Measurements from ENCODE around the gene AP2M1.
"Not testable (repeated sequence)": the region's sequence is repeated elsewhere in the genome, so short reads cannot be mapped to it uniquely, and the experiment has no call there.

AP2M1 gene

GRCh38 chr3:184157206-184157605 lies 17.4 kb upstream of the AP2M1 start:
- no peak for DNase-seq (ENCODE audit: low spot score)

DNA sequence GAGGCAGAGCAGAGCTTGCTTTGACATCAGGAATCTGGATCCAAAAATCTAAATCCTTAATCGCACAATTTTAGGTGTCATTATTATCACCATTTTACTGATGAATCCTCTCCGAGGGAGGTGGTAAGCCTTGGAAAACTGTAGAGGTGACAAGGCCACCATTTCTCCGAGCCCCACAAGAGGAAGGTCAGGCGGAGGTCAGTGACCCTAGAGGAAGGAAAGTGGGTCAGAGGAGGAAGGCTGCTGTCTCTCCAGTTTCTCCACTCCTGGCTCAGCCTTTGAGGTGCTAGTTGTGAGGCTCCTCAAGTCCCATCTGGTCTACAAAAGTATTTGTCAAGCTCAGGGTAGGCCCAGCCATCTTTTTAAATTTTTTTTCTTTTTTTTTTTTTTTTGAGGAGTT lies 16.3 kb upstream of the AP2M1 start:
- DNase-seq (ENCODE audit: low spot score), result no peak

GRCh38 chr3:184160456-184160855 lies 14.2 kb upstream of the AP2M1 start:
- DNase-seq (ENCODE audit: low spot score), result no peak

- not testable (repeated sequence) for DNase-seq (ENCODE audit: low spot score)
These were observed 12.0 kb upstream of the AP2M1 start for GRCh38 chr3:184162571-184163070.

DNA sequence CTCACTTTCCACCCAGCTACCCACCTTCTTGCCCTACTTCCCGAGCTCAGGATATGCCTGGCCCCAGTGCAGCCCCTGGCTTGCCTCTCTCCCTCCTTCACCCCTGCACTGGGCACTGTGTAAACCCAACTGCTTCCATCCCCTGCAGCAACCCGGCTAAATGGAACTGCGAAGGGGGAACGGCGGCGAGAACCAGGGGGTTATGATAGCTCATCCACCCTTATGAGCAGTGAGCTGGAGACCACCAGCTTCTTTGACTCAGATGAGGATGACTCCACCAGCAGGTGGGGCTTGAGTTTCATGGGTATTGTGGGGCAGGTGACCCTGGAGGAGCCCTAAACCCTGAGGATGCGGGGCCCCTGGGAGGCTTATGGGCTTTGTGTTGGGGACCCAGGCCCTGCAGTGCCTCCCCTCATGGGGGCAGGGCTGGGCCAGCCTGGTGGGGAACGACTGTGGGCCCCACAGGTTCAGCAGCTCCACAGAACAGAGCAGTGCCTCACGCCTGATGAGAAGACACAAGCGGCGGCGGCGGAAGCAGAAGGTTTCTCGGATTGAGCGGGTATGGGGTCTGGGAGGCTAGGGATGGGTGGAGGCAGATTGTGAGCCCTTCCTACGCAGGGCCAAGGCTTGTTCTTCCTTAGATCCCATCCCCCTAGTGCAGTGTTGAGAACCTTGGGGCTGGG lies 9.9 kb upstream of the AP2M1 start:
- DNase-seq (ENCODE audit: low spot score), result no peak

DNA sequence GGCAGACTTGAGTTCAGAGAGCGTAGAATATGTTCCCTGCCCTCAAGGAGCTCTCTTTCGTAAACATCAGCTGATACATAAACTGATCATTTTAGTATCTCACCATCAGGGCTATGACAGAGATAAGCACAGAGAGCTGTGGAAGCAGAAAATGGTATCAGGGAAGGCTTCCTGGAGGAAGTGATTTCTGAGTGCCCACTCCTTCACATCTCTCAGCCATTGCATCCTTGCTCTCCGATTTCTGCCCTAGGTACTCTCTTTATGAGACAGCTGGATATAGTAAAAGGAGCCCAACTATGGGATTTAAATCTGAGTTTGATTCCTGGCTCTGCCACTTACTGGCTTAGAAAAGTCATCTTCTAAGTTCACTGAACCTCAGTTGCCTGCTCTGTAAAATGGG lies 9.1 kb upstream of the AP2M1 start:
- DNase-seq (ENCODE audit: low spot score), result no peak

- no peak for DNase-seq (ENCODE audit: low spot score)
These were observed 8.0 kb upstream of the AP2M1 start for GRCh38 chr3:184166671-184167070.

DNA sequence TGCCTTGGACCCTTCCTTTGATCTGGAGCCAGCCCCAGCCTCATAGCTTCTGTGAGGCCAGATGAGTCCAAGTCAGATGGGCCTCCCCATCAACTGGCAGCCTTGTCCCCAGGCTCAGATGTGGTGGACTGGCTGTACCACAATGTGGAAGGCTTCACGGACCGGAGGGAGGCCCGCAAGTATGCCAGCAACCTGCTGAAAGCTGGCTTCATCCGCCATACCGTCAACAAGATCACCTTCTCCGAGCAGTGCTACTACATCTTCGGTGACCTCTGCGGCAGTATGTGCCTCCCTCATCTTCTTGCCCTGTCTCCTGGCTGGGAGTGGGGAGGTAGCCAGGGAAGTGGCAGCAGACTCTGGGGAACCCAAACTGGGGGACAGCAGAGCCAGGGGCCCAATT lies 6.9 kb upstream of the AP2M1 start:
- no peak for DNase-seq (ENCODE audit: low spot score)

DNA sequence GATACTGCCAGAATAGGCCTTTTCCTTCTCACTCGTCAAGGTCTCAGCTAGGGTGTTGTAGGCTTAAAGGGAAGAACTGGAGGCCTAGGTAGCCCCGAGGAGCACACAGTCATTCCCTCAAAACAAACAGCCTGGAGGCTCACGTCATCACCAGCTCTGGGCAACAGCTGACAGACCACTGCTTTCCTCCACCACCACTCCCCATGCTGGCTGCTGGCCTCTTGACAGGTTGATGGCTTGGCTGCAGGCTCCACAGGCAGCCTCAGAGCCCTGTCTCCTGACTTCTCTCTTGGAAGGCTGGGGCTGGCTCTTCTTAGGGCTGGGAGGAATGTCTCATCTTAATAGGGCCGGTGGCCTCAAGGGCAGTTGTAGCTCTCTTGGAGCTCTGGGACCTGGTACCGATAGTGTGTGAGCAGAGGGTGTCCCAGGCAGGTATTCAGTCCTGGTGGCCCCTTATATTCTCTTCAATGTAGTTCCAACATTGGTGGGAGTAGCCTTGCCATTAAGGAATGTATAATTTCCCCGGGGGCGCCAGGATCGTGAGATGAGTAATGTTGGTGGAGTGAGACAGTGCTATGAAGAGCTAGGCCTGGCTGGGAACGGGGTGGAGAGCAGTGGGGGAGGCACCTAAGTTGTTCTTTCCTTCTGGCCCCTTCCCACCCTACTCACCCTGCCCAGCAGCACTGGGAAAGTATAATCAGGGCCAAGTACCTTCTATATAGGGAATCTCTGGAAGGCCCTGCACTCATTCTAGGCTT lies 6.1 kb upstream of the AP2M1 start:
- DNase-seq (ENCODE audit: low spot score), result no peak

GRCh38 chr3:184169896-184170875 lies 4.5 kb upstream of the AP2M1 start:
- DNase-seq (ENCODE audit: low spot score), result no peak

GRCh38 chr3:184171562-184171961 lies 3.1 kb upstream of the AP2M1 start:
- no peak for DNase-seq (ENCODE audit: low spot score)

DNA sequence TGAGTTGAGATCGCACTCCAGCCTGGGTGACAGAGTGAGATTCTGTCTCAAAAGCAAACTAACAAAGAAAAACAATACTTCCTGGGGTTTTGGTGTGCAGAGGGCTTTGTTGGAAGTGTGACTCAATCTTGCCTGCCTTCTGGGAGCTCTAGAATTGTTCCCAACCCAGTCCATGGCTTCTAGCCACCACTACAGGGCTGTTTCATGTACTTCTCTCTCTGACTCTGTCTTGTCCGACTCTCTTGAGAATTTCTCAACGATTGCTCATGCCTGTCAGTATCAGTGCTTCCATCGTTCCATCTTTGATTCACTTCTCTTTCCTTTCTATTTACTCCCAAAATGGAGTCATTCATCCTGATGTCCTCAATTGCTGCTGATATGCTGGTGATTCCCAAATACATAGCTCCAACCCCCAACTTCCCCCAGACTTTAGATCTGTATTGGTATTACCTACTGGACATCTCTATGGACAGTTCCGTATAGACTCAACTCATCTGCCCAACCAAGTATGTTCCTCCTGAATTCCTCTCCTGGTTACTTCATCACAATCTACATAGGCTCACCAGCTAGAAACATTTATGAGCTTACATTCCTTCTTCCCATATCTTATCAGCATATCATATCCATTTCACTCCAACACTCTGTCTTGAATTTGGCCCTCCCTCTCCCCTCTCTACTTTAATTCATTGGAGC lies 1.8 kb upstream of the AP2M1 start:
- DNase-seq (ENCODE audit: low spot score), result no peak

GRCh38 chr3:184173374-184173722 lies 1.3 kb upstream of the AP2M1 start:
- DNase-seq (ENCODE audit: low spot score), result no peak

GRCh38 chr3:184174284-184174645 lies 390 bp upstream of the AP2M1 start:
- DNase-seq (ENCODE audit: low spot score), result no peak

- DNase-seq (ENCODE audit: low spot score), result peak; percentile 18
These were observed 851 bp downstream of the AP2M1 start for GRCh38 chr3:184175506-184175905.

DNA sequence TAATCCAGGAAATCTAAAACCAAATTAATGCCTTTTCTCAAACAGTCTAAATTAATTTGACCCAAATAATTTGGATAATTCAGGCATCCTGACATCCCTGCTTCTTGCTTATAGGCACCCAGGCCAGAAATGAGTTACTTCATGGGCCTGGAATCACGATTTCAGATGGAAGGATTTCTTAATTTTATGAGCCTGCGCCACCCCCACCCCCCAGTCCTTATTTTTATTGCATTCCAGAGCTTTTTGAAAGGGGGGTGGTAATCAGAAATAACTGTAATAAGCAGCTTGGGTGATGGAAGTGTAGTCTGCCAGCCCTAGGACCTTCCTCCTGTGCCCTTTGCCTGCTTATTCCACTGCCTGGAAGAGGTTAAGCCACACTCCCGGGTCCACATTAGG lies 1.3 kb downstream of the AP2M1 start:
- no peak for DNase-seq (ENCODE audit: low spot score)

DNA sequence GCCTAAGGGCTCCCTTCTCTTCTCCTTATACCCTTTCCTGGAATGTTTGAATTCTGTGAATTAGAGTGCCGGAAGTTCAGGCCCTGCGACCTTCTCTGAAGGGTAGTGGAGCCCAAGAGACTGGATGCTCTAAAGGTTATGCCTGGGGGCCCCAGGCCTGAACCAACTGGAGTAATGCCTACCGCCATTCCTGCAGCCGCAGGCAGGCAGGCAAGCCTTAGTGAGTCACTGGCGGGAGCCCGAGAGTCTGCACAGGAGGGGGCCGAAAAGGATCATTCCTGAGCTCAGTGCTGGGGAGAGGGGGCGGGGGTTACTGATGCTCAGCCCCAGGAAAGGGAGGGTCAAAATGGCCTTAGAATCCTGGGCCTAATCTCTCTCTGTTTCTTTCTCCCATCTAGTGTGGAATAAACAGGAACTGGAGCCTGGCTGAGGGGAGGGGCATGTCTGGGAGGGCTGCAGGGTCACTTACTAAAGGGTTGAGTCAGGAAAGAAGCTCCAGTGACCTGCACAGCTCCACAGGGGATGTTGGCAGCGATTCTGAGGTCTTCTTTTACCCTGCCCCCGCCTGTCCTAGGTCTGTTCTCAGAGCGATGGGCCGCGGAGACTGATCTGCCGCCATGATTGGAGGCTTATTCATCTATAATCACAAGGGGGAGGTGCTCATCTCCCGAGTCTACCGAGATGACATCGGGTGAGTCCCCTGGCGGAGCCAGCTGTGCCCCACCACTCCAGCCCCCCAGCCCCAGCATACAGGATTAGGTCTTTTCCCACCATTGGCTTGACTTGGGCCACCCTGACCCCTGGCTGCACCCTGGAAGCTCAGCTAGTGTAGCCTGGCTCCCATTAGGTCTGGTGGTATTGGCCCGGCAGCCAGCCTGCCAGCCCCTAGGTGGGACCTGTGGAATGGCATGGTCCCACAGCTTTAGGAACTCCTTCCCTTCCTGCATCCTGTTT lies 2.0 kb downstream of the AP2M1 start:
- no peak for DNase-seq (ENCODE audit: low spot score)

DNA sequence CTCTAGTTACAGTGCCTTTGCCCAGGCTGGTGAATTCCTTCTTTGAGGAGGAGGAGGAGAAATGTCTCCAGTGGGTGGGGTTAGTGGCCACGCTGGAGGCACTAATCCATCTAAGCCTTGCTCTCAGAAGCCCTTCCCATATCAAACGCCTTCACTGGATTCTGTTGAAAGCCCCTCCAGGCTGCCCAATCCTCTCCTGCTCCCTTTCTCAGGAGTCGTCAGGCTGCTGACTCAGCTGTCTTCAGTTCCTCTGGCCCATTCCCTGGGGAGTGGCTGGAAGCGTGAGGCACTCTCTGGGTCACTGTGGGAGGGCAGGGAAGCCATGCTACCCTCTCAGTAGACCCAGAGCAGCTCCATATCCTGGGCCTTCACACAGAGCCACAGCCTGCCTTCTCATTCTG lies 2.7 kb downstream of the AP2M1 start:
- DNase-seq (ENCODE audit: low spot score), result no peak

GRCh38 chr3:184177767-184178306 lies 3.2 kb downstream of the AP2M1 start:
- no peak for DNase-seq (ENCODE audit: low spot score)

DNA sequence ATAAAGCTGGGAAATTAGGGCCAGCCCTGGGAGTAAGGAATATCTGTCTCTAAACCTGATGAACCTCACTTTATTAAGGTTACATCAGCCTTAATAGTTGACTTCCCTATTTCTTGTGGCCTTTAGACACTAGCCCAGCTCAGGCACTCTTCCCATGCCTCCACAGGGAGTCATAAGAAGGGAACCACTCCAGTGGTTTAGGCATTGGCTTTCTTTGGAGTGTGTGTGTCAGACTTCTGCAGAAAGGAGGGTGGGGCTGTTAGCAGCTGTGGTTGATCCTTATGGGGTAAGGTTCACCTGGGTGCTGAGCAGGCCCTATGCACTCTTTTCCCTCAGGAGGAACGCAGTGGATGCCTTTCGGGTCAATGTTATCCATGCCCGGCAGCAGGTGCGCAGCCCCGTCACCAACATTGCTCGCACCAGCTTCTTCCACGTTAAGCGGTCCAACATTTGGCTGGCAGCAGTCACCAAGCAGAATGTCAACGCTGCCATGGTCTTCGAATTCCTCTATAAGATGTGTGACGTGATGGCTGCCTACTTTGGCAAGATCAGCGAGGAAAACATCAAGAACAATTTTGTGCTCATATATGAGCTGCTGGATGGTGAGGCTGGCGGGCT lies 4.0 kb downstream of the AP2M1 start:
- no peak for DNase-seq (ENCODE audit: low spot score)

Data from NAMALWA (cell line).